A549 (cell line): ENCODE results near the gene NEURL3. TPM values are rescaled to one million over a fixed set of nuclear protein-coding genes. Genes with fewer than 3 reads are reported as not detected.

Source experiments
- ATAC-seq, 2 experiments: fragments of 200-7000 bp in 1 of 2; fragments of >200 bp in 1 of 2; cut with Nextera tagmentation in 1 of 2; cut with Tn5 transposase in 1 of 2; 3 replicates each; pipeline versions ENCODE4 v1.8.0 to v1.9.1; 2018 to 2020; ENCODE audit warnings: mild to moderate bottlenecking in 1 of 2, moderate library complexity in 1 of 2
- CTCF ChIA-PET: fragments of 300-600 bp; sonication (Branson Sonifier 250); formaldehyde crosslinking; extraction: SDS; loops from one replicate; lab custom pipeline; 2021; ENCODE audit warnings: antibody characterized with exemption, inconsistent platforms; lab: Yijun Ruan, JAX
- POLR2A ChIA-PET: fragments of 350-600 bp; formaldehyde crosslinking; extraction: SDS; loops from one replicate; lab custom pipeline; 2021; ENCODE audit warnings: antibody characterized with exemption, inconsistent platforms; lab: Yijun Ruan, JAX
- DNase-seq, 2 experiments: peaks; one replicate each; pipeline versions ENCODE4 v3.0.0 to v3.0.0-alpha.2; 2011 to 2016; ENCODE audit warnings: low read depth in 1 of 2, low spot score in 1 of 2
- FAIRE-seq: peaks from 2 replicates; lab custom pipeline; 2011; peaks lifted over from hg19 to GRCh38; lab: Jason Lieb, UNC
- H3K27ac ChIP-seq, 2 experiments: fragments of >200 bp; sonication (Bioruptor Twin); formaldehyde crosslinking; 3 replicates each; pipeline ENCODE4 v1.5.1; 2016 to 2017
- H3K4me1 ChIP-seq: fragments of >200 bp; sonication (Bioruptor Twin); formaldehyde crosslinking; 3 replicates; pipeline ENCODE4 v1.6.1; 2016
- H3K4me2 ChIP-seq: fragments of >200 bp; sonication (Bioruptor Twin); formaldehyde crosslinking; 3 replicates; pipeline ENCODE4 v1.6.1; 2016
- H3K4me3 ChIP-seq: fragments of >200 bp; sonication (Bioruptor Twin); formaldehyde crosslinking; 3 replicates; pipeline ENCODE4 v1.5.1; 2016
- H3K9me3 ChIP-seq: fragments of >200 bp; sonication (Bioruptor Twin); formaldehyde crosslinking; 3 replicates; pipeline ENCODE4 v1.6.1; 2016
- BCL3 ChIP-seq: fragments of >200 bp; sonication (Bioruptor Twin); formaldehyde crosslinking; IDR thresholded peaks from 3 replicates; pipeline ENCODE4 v1.6.1; 2016
- BHLHE40 ChIP-seq: IDR thresholded peaks from 2 replicates; pipeline ENCODE4 v1.6.1; 2012; ENCODE audit warnings: low read depth, low read length, inconsistent platforms
- CBX2 ChIP-seq: fragments of 200-600 bp; sonication (generic); IDR thresholded peaks from 2 replicates; pipeline ENCODE4 v1.6.1; 2016; ENCODE audit warnings: low read depth, mild to moderate bottlenecking, borderline replicate concordance
- CTCF ChIP-seq: fragments of >200 bp; sonication (Bioruptor Twin); formaldehyde crosslinking; IDR thresholded peaks from 3 replicates; pipeline ENCODE4 v1.5.1; 2016
- E2F6 ChIP-seq: IDR thresholded peaks from 2 replicates; pipeline ENCODE4 v1.6.1; 2012; ENCODE audit warnings: low read depth, borderline replicate concordance
- ELK1 ChIP-seq: fragments of 150-350 bp; IDR thresholded peaks from 2 replicates; pipeline ENCODE4 v1.6.1; 2014; ENCODE audit warnings: low read depth, mild to moderate bottlenecking, low read length
- FOSL2 ChIP-seq, 2 experiments: fragments of 450-650 bp in 1 of 2; fragments of >200 bp in 1 of 2; sonication (Bioruptor Twin) in 1 of 2; formaldehyde crosslinking; IDR thresholded peaks; 2 replicates each; pipeline versions ENCODE4 v1.5.0 to v1.6.1; 2016 to 2020; ENCODE audit warnings: mild to moderate bottlenecking in 1 of 2, moderate library complexity in 1 of 2
- FOXS1 ChIP-seq: fragments of 250-450 bp; sonication (Bioruptor Pico); IDR thresholded peaks from 2 replicates; pipeline ENCODE4 v1.5.0; 2020; ENCODE audit warnings: mild to moderate bottlenecking, moderate library complexity
- HDAC2 ChIP-seq: fragments of 200-600 bp; sonication (generic); IDR thresholded peaks from 2 replicates; pipeline ENCODE4 v1.6.1; 2016
- JUNB ChIP-seq: fragments of >200 bp; sonication (Bioruptor Twin); formaldehyde crosslinking; IDR thresholded peaks from 2 replicates; pipeline ENCODE4 v1.6.1; 2016
- KDM1A ChIP-seq: fragments of 200-600 bp; sonication (generic); IDR thresholded peaks from 2 replicates; pipeline ENCODE4 v1.6.1; 2016; ENCODE audit warnings: low read depth, mild to moderate bottlenecking
- KDM5A ChIP-seq: fragments of 200-600 bp; sonication (generic); IDR thresholded peaks from 2 replicates; pipeline ENCODE4 v1.6.1; 2016; ENCODE audit warnings: antibody characterized with exemption, mild to moderate bottlenecking
- MAFK ChIP-seq: fragments of 450-650 bp; IDR thresholded peaks from 2 replicates; pipeline ENCODE4 v1.6.1; 2014; ENCODE audit not compliant: partially characterized antibody
- POLR2AphosphoS2 ChIP-seq: conservative IDR thresholded peaks from 2 replicates; pipeline ENCODE4 v1.6.1; 2012; ENCODE audit warnings: low read length, improper control_type of control experiment, inconsistent platforms
- RARB ChIP-seq: fragments of 250-450 bp; sonication (Bioruptor Pico); IDR thresholded peaks from 2 replicates; pipeline ENCODE4 v1.8.0; 2021; ENCODE audit warnings: mild to moderate bottlenecking, moderate library complexity
- RNF2 ChIP-seq: fragments of 200-600 bp; sonication (generic); IDR thresholded peaks from 2 replicates; pipeline ENCODE4 v1.6.1; 2016; ENCODE audit warnings: low read depth, mild to moderate bottlenecking, antibody characterized with exemption, moderate library complexity, borderline replicate concordance
- SMC3 ChIP-seq: fragments of >200 bp; sonication (Bioruptor Twin); formaldehyde crosslinking; IDR thresholded peaks from 3 replicates; pipeline ENCODE4 v1.6.1; 2018; ENCODE audit warnings: inconsistent platforms
- TFCP2L1 ChIP-seq: fragments of 250-450 bp; sonication (Bioruptor Pico); IDR thresholded peaks from 2 replicates; pipeline ENCODE4 v1.5.0; 2021; ENCODE audit warnings: mild to moderate bottlenecking
- WGBS: methylation state at CpG from one replicate; pipeline ENCODE4 v1.1.6; 2017; ENCODE audit errors: missing lambda C conversion rate; 5-methylcytosine and 5-hydroxymethylcytosine counted together
- polyA plus RNA-seq, 4 experiments: library from polyadenylated mRNA; depleted of rRNA in 3 of 4; stranded (reverse); fragments of >200 nt; fragmentation: RNase III in 1 of 4; extraction: RNeasy Plus Mini Kit Qiagen cat#74134 plus additional on column Dnase treatment in 1 of 4; gene quantifications; 2 replicates in 3 of 4; 3 replicates in 1 of 4; pipeline ENCODE4 v1.2.3, GENCODE V29; 2011 to 2017

NEURL3 gene
- polyA plus RNA-seq, 2 of the 4 experiments (the other 2 are of a cell fraction) = 0.28 to 0.44 TPM

GRCh38 chr2:96520697-96521096, 15.5 kb upstream of the NEURL3 start:
- no peak for FAIRE-seq
- ATAC-seq = no peak
- peaks cover 30% of the 10 kb centered on the region for H3K9me3 ChIP-seq
- H3K4me1 ChIP-seq = no peaks in the 10 kb centered on the region
- DNase-seq = no peak
- WGBS = 55% methylated on average over 3 of the region's 3 CpGs
- no peak overlapping the region for H3K4me3 ChIP-seq
- ChIA-PET CTCF (interaction anchor here (0.7 to 7.2 kb wide), 2 partner anchors 11 to 164 kb away, joined by 3 to 51 read pairs; no protein-coding TSS in a partner anchor), POLR2A (no interaction called here)
- H3K4me2 ChIP-seq = no peak overlapping the region
- no peak overlapping the region for H3K27ac ChIP-seq
- TF ChIP-seq MAFK (no peak), TFCP2L1 (CRISPR knock-in tag) (no peak), KDM5A (no peak), E2F6 (no peak), CBX2 (no peak), BHLHE40 (no peak), HDAC2 (no peak), BCL3 (no peak), SMC3 (no peak), FOXS1 (CRISPR knock-in tag) (no peak), JUNB (no peak)

- ATAC-seq = no peak
- WGBS = 65% methylated on average over 4 of the region's 4 CpGs
Measured at GRCh38 chr2:96520231-96520630, 15.1 kb upstream of the NEURL3 start.

More at GRCh38 chr2:96520231-96520630, 15.1 kb upstream of the NEURL3 start:
- Histone ChIP-seq H3K4me3 (no peak overlapping the region), H3K4me1 (no peaks in the 10 kb centered on the region), H3K27ac (no peak overlapping the region), H3K4me2 (no peak overlapping the region), H3K9me3 (peaks cover 30% of the 10 kb centered on the region)
- no peak for DNase-seq
- TF ChIP-seq POLR2AphosphoS2 (no peak), ELK1 (no peak), RARB (no peak), RNF2 (no peak), KDM1A (no peak), FOSL2 (IDR thresholded peaks at IDR 0.05) (no peak), FOSL2 (CRISPR knock-in tag; IDR thresholded peaks at IDR 0.05) (no peak), CTCF (no peak), KDM5A (no peak)
- no peak for FAIRE-seq
- POLR2A ChIA-PET = no interaction called here
- CTCF ChIA-PET = interaction anchor here (0.7 to 7.2 kb wide), 2 partner anchors 11 to 164 kb away, joined by 3 to 51 read pairs; no protein-coding TSS in a partner anchor
